ENCODE data around the gene WDR70. TPM values are rescaled to one million over a fixed set of nuclear protein-coding genes. Genes with fewer than 3 reads are reported as not detected.

WDR70 gene
- total RNA-seq, 1 experiment from 2014 or later, result 31.3 TPM

DNA sequence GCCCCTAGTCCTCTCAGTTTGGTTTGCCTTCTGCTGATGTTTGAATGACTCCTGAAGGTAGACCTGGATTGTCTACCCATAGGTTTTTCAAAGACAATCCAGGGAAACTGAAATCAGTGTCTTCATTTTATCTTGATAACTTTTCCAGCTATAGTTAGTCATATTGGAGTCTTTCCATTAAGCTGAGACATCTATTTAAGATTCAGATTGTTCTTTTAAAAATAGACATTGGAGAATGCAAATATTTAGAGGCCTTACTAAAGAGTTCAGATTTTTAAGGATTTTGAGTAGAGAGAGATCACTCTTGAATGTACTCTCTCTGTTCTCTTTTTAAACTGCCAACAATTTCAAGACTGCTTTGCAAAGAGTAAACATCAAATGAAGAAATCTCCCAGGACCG lies 391.7 kb downstream of the WDR70 start:
- CTCF ChIA-PET, result no interaction called here

DNA sequence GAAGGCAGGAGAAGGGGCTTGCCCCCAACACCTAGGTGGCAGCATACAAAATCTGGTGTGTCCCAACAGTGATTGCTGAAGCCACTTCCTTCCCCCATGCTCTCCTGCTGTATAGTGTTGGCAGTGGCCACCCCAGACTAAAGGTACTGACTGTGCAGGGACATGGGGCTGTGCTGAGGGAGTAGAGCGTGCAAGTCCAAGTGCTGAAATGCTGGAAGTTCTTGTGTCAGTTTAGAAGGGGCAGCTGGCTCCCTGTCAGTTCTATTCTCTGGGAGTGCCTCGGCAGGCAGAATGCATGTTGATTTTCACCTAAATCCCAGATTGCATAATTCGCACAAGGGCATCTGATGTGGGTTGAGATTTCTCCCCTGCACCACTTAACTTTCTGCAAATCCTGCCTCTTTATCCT lies 392.1 kb downstream of the WDR70 start:
- H3K4me1 Mint-ChIP-seq (ENCODE audit: insufficient read depth, unreplicated experiment), result peaks cover 13% of the 10 kb centered on the region
- BruUV-seq (replicated peaks), result no TSS peak
- peaks cover 7% of the 10 kb centered on the region for H3K9me3 Mint-ChIP-seq (ENCODE audit: unreplicated experiment)
- DNase-seq (ENCODE audit: unreplicated experiment), result peak; percentile 11
- intact Hi-C loops (cut with micrococcal nuclease), result no loop called here
- CTCF ChIA-PET, result no interaction called here
- TF ChIP-seq, protein P1, sequence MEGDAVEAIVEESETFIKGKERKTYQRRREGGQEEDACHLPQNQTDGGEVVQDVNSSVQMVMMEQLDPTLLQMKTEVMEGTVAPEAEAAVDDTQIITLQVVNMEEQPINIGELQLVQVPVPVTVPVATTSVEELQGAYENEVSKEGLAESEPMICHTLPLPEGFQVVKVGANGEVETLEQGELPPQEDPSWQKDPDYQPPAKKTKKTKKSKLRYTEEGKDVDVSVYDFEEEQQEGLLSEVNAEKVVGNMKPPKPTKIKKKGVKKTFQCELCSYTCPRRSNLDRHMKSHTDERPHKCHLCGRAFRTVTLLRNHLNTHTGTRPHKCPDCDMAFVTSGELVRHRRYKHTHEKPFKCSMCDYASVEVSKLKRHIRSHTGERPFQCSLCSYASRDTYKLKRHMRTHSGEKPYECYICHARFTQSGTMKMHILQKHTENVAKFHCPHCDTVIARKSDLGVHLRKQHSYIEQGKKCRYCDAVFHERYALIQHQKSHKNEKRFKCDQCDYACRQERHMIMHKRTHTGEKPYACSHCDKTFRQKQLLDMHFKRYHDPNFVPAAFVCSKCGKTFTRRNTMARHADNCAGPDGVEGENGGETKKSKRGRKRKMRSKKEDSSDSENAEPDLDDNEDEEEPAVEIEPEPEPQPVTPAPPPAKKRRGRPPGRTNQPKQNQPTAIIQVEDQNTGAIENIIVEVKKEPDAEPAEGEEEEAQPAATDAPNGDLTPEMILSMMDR (IDR thresholded peaks at IDR 0.05; ENCODE audit: unreplicated experiment), result no peak
- H3K27ac Mint-ChIP-seq (ENCODE audit: low read depth, unreplicated experiment), result no peak overlapping the region
- H3K36me3 Mint-ChIP-seq (ENCODE audit: insufficient read depth, unreplicated experiment), result no peaks in the 10 kb centered on the region
- POLR2A ChIA-PET, result no interaction called here
- no peaks in the 10 kb centered on the region for H3K27me3 Mint-ChIP-seq (ENCODE audit: insufficient read depth, unreplicated experiment)
- H3K4me3 Mint-ChIP-seq (ENCODE audit: unreplicated experiment), result no peak overlapping the region

More for the DNA sequence above, 391.7 kb downstream of the WDR70 start:
- H3K4me3 Mint-ChIP-seq (ENCODE audit: unreplicated experiment), result no peak overlapping the region
- DNase-seq (ENCODE audit: unreplicated experiment), result no peak
- no peaks in the 10 kb centered on the region for H3K27me3 Mint-ChIP-seq (ENCODE audit: insufficient read depth, unreplicated experiment)
- peaks cover 13% of the 10 kb centered on the region for H3K4me1 Mint-ChIP-seq (ENCODE audit: insufficient read depth, unreplicated experiment)
- POLR2A ChIA-PET, result no interaction called here
- peaks cover 7% of the 10 kb centered on the region for H3K9me3 Mint-ChIP-seq (ENCODE audit: unreplicated experiment)
- no TSS peak for BruUV-seq (replicated peaks)
- no peak overlapping the region for H3K27ac Mint-ChIP-seq (ENCODE audit: low read depth, unreplicated experiment)
- intact Hi-C loops (cut with micrococcal nuclease), result no loop called here
- TF ChIP-seq, protein P1 (IDR thresholded peaks at IDR 0.05; ENCODE audit: unreplicated experiment), result no peak
- H3K36me3 Mint-ChIP-seq (ENCODE audit: insufficient read depth, unreplicated experiment), result no peaks in the 10 kb centered on the region

DNA sequence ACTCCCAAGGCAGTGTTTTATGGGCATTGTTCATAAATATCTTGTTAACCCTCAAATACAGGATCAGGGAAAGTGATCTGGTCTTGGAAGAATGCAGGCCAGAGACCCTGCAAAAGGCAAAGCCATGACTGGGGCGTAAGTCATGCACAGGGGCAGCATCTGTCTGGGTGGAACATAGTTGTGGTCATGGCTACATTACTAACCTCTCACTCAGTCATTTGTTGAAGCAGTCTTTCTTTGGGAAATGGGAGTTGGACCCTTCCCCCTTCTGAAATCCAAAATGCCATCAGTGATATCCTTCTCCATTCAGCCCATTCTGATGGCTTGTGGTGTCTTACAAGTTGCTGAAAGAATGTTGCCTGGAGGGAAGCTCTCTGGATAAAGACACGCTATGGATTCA lies 392.6 kb downstream of the WDR70 start:
- H3K9me3 Mint-ChIP-seq (ENCODE audit: unreplicated experiment), result peaks cover 7% of the 10 kb centered on the region
- DNase-seq (ENCODE audit: unreplicated experiment), result peak; percentile 9
- H3K36me3 Mint-ChIP-seq (ENCODE audit: insufficient read depth, unreplicated experiment), result no peaks in the 10 kb centered on the region
- ChIA-PET CTCF (interaction anchor here (1.2 kb wide), 1 partner anchor 9 kb away, joined by 6 read pairs; no protein-coding TSS in a partner anchor), POLR2A (interaction anchor here (0.7 kb wide), 1 partner anchor 22 kb away, joined by 3 read pairs; no protein-coding TSS in a partner anchor)
- no peak overlapping the region for H3K27ac Mint-ChIP-seq (ENCODE audit: low read depth, unreplicated experiment)
- no peaks in the 10 kb centered on the region for H3K27me3 Mint-ChIP-seq (ENCODE audit: insufficient read depth, unreplicated experiment)
- TF ChIP-seq, protein P1 (IDR thresholded peaks at IDR 0.05; ENCODE audit: unreplicated experiment), result no peak
- no peak overlapping the region for H3K4me3 Mint-ChIP-seq (ENCODE audit: unreplicated experiment)
- H3K4me1 Mint-ChIP-seq (ENCODE audit: insufficient read depth, unreplicated experiment), result peaks cover 13% of the 10 kb centered on the region
- BruUV-seq (replicated peaks), result no TSS peak
- intact Hi-C loops (cut with micrococcal nuclease), result no loop called here

DNA sequence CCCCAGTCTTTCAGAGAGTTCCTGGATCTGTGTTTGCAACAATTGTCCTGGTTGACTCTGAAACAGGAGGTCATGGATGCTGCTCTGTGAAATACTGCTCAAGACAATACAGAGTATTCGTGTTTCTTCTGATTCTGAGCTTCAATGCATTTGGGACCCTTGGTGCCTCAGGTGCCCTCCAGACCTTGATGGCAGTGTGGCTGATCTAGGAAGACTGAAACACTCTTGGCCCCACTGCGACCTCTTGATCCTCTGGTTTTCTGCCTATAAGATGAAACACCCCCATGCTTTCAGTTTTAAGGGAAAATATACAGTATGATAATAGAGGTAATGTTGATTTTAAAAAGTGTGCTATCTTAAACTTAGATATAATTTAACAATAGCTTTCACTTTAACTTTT lies 393.1 kb downstream of the WDR70 start:
- intact Hi-C loops (cut with micrococcal nuclease), result no loop called here
- TF ChIP-seq, protein P1 (IDR thresholded peaks at IDR 0.05; ENCODE audit: unreplicated experiment), result no peak
- ChIA-PET CTCF (interaction anchor here (0.6 to 1.2 kb wide), 3 partner anchors 9 to 92 kb away, joined by 3 to 6 read pairs (median 5); no protein-coding TSS in a partner anchor), POLR2A (interaction anchor here (0.7 kb wide), 1 partner anchor 22 kb away, joined by 3 read pairs; no protein-coding TSS in a partner anchor)
- Mint-ChIP-seq H3K4me3 (ENCODE audit: unreplicated experiment) (no peak overlapping the region), H3K9me3 (ENCODE audit: unreplicated experiment) (peaks cover 7% of the 10 kb centered on the region), H3K36me3 (ENCODE audit: insufficient read depth, unreplicated experiment) (no peaks in the 10 kb centered on the region), H3K27ac (ENCODE audit: low read depth, unreplicated experiment) (no peak overlapping the region), H3K4me1 (ENCODE audit: insufficient read depth, unreplicated experiment) (peaks cover 13% of the 10 kb centered on the region), H3K27me3 (ENCODE audit: insufficient read depth, unreplicated experiment) (no peaks in the 10 kb centered on the region)
- BruUV-seq (replicated peaks), result no TSS peak
- no peak for DNase-seq (ENCODE audit: unreplicated experiment)
